HAP-1 (cell line): ENCODE results near the gene DPPA3.
"Not testable (repeated sequence)": the region's sequence is repeated elsewhere in the genome, so short reads cannot be mapped to it uniquely, and the experiment has no call there.

Source experiments
- DNase-seq, 2 experiments: peaks; one replicate each; pipeline ENCODE4 v3.0.0-alpha.2; 2016 to 2020; ENCODE audit warnings: low spot score in 2 of 2
- H3K27me3 ChIP-seq: fragments of 250-450 bp; sonication (Bioruptor Pico); 2 replicates; pipeline ENCODE4 v1.5.1; 2020; ENCODE audit warnings: low read depth, mild to moderate bottlenecking, moderate library complexity
- H3K36me3 ChIP-seq: fragments of 250-450 bp; sonication (Bioruptor Pico); replicated peaks from 2 replicates; pipeline ENCODE4 v1.5.1; 2020; ENCODE audit warnings: mild to moderate bottlenecking
- H3K4me1 ChIP-seq: fragments of 250-450 bp; sonication (Bioruptor Pico); 2 replicates; pipeline ENCODE4 v1.5.1; 2020; ENCODE audit warnings: mild to moderate bottlenecking
- H3K4me3 ChIP-seq: fragments of 250-450 bp; sonication (Bioruptor Pico); 2 replicates; pipeline ENCODE4 v1.5.1; 2020; ENCODE audit warnings: mild to moderate bottlenecking, moderate library complexity
- H3K9me3 ChIP-seq: fragments of 250-450 bp; sonication (Bioruptor Pico); 2 replicates; pipeline ENCODE4 v1.5.1; 2020; ENCODE audit warnings: mild to moderate bottlenecking, moderate library complexity
- in situ Hi-C: fragments of 300-500 bp; cut with MboI; formaldehyde crosslinking; loops from 3 replicates; pipeline ENCODE4 v1.14.3; 2020; ENCODE audit warnings: low sequenced_read_pairs, inconsistent platforms, mixed read lengths

The DPPA3 gene

DNA sequence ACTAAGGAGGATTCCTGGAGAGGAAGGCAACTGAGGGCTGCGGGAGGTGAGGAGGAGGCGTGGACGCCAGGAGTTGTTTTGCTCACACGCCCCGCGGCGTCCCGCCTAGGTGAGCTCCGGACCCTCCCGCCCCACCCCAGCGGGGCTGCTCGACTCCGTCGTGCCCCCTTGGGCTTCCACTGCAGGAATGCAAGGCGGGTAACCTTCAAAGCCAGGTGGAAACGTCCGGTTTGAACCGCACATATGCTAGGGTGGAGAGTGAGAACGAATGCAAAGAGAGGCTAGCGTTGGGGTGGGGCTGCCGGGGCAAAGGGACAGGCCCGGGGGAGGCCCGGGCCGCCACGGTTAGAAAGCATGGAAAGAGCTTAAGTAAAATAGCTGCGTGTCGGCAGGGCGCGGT lies 5.4 kb upstream of the DPPA3 start:
- in situ Hi-C loops: no loop called here
- Histone ChIP-seq H3K9me3 (no peaks in the 10 kb centered on the region), H3K4me1 (no peaks in the 10 kb centered on the region), H3K27me3 (no peaks in the 10 kb centered on the region), H3K36me3 (no peaks in the 10 kb centered on the region), H3K4me3 (no peak overlapping the region)
- no peak for DNase-seq

DNA sequence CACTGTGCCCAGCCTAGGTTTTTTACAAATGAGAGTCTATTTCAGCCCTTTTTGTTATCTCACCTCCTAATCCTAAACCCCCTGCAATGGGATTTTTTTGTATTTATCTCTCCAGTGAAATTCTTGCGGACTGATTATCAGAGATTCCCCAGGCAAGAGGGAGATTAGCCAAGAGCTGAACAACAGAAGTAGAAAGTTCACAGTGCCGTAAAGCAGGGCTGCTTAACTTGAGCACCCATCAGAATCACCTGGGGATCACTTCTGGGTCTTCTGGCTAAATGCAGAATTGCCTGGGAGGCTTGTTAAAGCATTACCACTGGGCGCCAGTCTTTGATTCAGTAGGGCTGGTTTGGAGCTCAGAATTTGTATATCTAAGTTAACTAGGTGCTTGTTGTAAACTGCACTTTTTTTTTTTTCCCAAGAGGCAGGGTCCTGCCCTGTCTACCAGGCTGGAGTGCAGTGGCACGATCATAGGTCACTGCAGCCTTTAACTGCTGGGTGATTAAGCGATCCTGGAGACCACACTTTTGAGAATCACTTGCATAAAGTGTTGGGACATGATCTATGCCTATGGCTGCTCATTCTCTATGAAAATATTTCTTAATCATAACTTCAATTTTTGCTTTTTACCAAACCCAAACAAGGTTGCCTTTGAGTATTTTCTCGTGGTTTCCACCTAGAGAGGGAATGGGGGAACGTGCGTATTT lies 1.1 kb upstream of the DPPA3 start:
- H3K36me3 ChIP-seq: no peaks in the 10 kb centered on the region
- in situ Hi-C loops: no loop called here
- no peaks in the 10 kb centered on the region for H3K4me1 ChIP-seq
- no peaks in the 10 kb centered on the region for H3K9me3 ChIP-seq
- no peak for DNase-seq
- H3K4me3 ChIP-seq: no peak overlapping the region
- no peaks in the 10 kb centered on the region for H3K27me3 ChIP-seq

DNA sequence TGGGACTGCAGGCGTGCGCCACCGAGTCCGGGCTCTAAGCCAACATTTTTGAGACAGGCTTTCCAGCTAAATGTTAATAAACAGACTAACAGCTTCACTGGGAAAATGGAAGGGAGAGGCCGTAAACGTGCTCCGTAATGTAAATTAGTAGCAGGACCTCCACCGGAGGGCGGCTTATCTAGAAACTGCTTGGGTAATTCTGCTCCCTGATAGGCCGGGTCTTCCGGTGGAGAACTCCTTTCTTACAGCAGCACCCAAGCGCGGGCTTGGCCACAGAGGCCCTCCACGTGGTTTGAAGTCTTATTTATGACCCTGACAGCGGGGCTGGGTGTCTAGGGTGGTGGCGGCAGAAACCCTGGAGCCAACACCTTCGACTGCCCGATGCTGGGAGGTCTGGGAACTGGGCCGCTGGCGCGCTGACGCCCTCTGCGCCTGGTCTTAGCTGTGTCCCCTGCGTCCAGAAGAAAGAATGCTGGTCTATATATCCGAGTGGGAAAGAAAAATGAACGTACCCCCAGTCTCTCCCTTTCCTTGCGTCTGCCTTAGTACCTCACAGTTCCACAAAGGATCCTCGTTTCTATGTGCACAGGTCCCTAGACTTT lies 1.7 kb downstream of the DPPA3 start:
- H3K27me3 ChIP-seq: no peaks in the 10 kb centered on the region
- no peaks in the 10 kb centered on the region for H3K4me1 ChIP-seq
- in situ Hi-C loops: no loop called here
- H3K36me3 ChIP-seq: no peaks in the 10 kb centered on the region
- no peak overlapping the region for H3K4me3 ChIP-seq
- no peaks in the 10 kb centered on the region for H3K9me3 ChIP-seq
- no peak for DNase-seq

DNA sequence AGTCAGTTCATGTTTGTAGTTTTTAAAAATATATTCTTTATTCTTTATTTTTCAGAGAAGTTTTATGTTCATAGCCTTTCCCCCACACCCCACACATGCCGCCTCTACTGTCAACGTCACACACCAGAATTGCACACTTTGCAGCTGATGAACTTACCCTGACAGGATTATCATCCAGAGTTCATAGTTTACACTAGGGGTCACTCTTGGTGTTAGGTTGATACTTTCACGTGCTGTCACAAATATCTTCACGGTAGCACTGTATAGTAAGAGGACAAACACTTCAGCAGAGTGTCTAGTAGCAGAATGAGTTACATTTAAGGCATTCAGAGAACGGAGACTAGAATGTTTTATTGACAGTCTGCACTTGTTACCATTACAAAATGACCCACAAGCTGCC lies 5.1 kb downstream of the DPPA3 start:
- in situ Hi-C loops: no loop called here
- Histone ChIP-seq H3K36me3 (no peaks in the 10 kb centered on the region), H3K9me3 (no peaks in the 10 kb centered on the region), H3K4me1 (no peaks in the 10 kb centered on the region), H3K4me3 (no peak overlapping the region), H3K27me3 (peaks cover 3% of the 10 kb centered on the region; the same call in 1 of the 2 replicates)
- peak in 1 of 2 experiments; percentile 31 for DNase-seq

DNA sequence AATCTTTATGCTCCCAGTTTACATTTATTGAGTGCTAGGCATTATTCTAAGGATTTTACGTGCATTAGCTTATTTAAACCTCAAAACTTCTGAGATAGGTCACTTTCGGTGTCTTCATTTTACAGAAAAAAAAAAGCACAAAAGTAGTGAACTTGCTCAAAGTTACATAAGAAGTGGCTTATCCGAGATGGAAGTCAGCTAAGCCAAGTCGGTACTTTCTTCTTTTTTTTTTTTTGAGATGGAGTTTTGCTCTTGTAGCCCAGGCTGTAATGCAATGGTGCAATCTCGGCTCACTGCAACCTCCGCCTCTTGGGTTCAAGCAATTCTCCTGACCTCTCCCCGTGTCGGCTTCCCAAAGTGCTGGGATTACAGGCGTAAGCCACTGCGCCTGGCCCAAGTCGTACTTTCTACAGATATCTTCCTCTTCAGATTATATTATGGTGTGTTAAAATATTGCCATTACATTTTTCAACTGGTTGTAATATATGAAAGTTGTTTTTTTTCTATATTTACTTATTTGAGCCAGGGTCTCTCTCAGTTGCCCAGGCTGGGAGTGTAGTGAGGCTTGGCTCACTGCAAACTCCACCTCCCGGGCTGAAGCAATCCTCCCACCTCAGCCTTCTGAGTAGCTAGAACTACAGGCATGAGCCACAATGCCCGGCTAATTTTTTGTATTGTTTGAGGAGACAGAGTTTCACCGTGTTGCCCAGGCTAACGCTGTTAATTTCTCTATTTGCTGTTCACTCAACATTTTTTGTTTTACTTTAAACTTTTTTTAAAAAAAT lies 8.9 kb downstream of the DPPA3 start:
- in situ Hi-C loops: no loop called here
- no peaks in the 10 kb centered on the region for H3K4me1 ChIP-seq
- DNase-seq: no peak
- no peak overlapping the region for H3K4me3 ChIP-seq
- H3K9me3 ChIP-seq: no peaks in the 10 kb centered on the region
- H3K36me3 ChIP-seq: no peaks in the 10 kb centered on the region
- peaks cover 3% of the 10 kb centered on the region; the same call in 1 of the 2 replicates for H3K27me3 ChIP-seq

DNA sequence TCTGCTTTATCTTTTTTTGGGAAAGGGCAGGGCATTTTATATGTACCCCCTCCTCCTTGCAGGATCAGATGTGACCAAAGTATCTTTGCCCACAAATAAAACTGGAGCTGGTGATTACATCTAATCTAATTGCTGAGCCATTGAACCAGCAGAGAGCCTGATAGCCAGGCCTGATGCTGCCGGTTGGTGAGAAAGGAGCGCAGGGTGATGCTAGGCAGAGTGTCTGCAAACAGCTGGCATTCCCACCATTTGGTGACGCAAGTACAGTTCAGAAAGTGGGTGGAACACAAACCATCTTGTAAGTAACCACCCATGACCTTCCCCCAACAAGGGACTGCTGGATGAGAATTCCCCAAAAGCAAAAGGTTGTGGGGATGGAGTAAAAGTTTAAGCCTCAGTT lies 12.7 kb downstream of the DPPA3 start:
- in situ Hi-C loops: no loop called here
- no peaks in the 10 kb centered on the region for H3K9me3 ChIP-seq

DNA sequence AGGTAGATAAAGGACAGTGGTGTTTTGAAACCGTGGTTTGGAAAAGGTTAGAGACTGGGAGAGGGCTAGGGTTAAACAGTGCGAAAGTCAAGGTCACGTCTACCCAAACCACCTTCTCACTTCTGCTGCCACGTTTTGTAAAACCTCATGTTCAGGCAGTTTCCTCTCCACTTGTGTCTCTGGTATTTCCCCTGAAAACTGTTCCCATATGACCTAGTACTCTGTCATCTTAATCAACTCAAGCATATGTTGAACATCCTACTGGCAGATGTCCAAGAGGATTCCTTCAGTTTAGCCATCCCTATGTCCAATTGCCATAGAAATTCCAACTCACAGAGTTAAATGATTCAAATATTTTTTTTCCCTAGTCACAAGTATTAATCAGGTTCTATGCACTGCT lies 18.5 kb downstream of the DPPA3 start:
- Histone ChIP-seq H3K27me3 (no peaks in the 10 kb centered on the region), H3K4me3 (no peak overlapping the region), H3K4me1 (no peaks in the 10 kb centered on the region), H3K9me3 (no peaks in the 10 kb centered on the region), H3K36me3 (no peaks in the 10 kb centered on the region)
- in situ Hi-C loops: no loop called here
- no peak for DNase-seq

More for the DNA sequence above, 12.7 kb downstream of the DPPA3 start:
- Histone ChIP-seq H3K36me3 (no peaks in the 10 kb centered on the region), H3K4me1 (no peaks in the 10 kb centered on the region), H3K4me3 (no peak overlapping the region), H3K27me3 (peaks cover 3% of the 10 kb centered on the region; the same call in 1 of the 2 replicates)
- no peak for DNase-seq

DNA sequence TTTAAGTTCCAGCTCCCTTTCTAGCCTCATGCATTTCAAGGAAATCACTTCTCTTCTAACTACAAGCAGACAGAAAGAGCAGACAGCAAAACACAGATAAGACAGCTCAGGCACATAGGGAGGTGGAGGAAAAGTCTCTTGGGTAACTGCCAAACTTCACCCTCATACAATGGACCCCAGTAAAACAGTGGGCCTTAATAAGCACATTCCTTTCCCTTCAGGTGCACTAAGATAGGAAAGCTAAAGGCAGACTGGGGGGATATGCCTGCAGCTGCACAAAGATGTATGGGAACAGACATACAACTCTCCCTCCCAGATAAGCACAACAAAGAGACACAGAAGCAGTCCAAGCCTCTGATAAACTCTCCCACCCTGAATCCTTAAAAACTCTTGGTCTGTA lies 19.8 kb downstream of the DPPA3 start:
- H3K4me1 ChIP-seq, H3K9me3 ChIP-seq, H3K27me3 ChIP-seq, H3K36me3 ChIP-seq, DNase-seq, in situ Hi-C loops, H3K4me3 ChIP-seq: not testable (repeated sequence)

DNA sequence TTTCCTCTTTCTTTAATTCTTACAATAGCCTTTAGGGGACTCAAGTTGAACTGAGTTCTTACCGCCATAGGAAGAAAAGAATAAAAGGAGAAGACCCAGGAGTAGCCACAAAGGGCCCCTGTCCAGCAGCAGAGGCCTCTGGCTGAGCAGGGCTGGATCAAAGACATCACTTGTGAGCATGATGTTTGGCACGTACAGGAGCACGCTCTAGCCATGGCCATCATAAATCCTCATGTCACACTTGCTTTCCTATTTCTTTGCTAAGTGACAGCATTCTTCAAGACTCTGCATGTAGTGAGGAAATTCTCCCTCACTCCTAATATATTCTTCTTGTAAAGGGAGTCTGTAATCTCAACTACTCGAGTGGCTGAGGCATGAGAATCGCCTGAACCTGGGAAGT lies 20.3 kb downstream of the DPPA3 start:
- in situ Hi-C loops: no loop called here
- H3K27me3 ChIP-seq: no peaks in the 10 kb centered on the region
- no peak overlapping the region for H3K4me3 ChIP-seq
- no peaks in the 10 kb centered on the region for H3K4me1 ChIP-seq
- no peak for DNase-seq
- H3K36me3 ChIP-seq: no peaks in the 10 kb centered on the region
- no peaks in the 10 kb centered on the region for H3K9me3 ChIP-seq

DNA sequence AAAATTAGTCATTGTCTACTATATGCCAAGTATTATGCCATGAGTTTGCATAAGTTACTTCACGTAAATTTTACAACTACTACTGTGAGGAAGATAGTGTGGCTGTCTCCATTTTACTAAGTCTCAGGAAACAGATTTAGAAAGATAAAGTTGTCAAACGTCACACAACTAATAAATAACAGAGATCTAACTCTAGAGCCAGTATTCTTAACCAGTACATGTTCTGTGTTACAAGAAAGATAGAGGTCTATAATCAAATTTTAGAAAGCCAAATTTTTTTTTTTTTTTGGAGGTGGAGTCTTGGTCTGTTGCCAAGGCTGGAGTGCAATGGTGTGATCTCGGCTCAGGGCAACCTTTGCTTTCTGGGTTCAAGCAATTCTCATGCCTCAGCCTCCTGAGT lies 21.8 kb downstream of the DPPA3 start:
- H3K4me3 ChIP-seq: no peak overlapping the region
- H3K9me3 ChIP-seq: no peaks in the 10 kb centered on the region
- DNase-seq: no peak
- no peaks in the 10 kb centered on the region for H3K27me3 ChIP-seq
- H3K36me3 ChIP-seq: no peaks in the 10 kb centered on the region
- in situ Hi-C loops: no loop called here
- H3K4me1 ChIP-seq: no peaks in the 10 kb centered on the region

DNA sequence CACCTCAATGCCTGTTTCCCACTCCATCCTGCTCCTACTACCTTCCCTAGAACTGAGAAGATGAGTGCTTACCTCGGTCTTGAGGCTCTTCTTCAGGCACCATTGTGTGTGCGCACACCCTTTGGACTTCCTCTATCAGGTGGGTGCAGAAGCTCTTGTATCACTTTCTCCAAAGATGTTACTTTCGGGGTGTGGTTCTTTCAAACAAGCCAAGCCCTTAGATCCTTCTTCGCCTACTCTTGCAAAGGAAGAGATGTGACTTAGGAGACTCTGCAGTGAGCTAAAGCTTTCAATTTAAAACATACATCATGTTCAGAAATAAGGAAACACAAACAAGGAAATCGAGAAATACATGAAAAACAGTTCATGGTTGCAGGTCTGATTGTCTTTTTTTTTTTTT lies 36.0 kb downstream of the DPPA3 start, which contains the start of gene CLEC4C:
CLEC4C (minus strand) TSS at position 130 of the 400 bp plus-strand sequence; CDS start at position 103, 27 bp downstream.
- no peaks in the 10 kb centered on the region for H3K36me3 ChIP-seq
- H3K9me3 ChIP-seq: no peaks in the 10 kb centered on the region
- in situ Hi-C loops: no loop called here
- no peaks in the 10 kb centered on the region for H3K27me3 ChIP-seq
- no peak within 1 kb of the TSS for H3K4me3 ChIP-seq
- DNase-seq: no peak
- H3K4me1 ChIP-seq: peaks cover 6% of the 10 kb centered on the region

DNA sequence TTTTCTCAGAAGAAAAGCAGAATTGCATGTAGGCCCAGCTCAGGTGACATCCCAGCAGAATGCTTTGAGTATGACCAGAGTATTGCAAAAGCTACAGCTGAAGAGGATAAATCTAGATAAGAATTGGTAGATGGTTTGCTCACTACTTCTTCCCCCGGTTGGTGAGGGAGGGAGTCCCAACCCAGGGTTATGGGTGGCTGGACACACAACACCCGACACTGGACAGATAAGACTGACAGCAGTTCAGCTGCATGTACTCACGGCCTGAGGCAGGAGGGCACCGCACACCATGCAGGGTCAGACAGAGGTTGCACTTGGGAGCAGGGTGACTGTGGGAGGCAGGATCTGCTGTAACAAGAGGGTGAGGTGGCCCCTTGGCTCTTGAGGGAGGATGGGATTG lies 37.6 kb downstream of the DPPA3 start:
- Histone ChIP-seq H3K27me3 (no peaks in the 10 kb centered on the region), H3K9me3 (no peaks in the 10 kb centered on the region), H3K4me1 (peaks cover 6% of the 10 kb centered on the region), H3K36me3 (no peaks in the 10 kb centered on the region), H3K4me3 (no peak overlapping the region)
- DNase-seq: no peak
- in situ Hi-C loops: no loop called here

DNA sequence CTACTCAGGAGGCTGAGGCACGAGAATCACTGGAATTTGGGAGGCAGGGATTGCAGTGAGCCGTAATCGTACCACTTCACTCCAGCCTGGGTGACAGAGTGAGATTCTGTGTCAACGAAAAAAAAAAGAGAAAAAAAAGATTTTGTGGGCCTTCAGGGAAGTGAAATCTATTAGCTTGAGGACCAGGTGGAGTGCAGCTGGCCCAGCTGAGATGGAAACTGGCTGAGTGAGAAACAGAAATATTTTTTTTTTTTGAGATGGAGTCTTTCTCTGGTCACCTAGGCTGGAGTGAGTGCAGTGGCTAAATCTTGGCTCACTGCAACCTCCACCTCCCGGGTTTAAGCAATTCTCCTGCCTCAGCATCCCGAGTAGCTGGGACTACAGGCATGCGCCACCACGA lies 38.2 kb downstream of the DPPA3 start:
- H3K27me3 ChIP-seq: no peaks in the 10 kb centered on the region
- DNase-seq: no peak
- in situ Hi-C loops: no loop called here
- no peaks in the 10 kb centered on the region for H3K9me3 ChIP-seq
- peaks cover 6% of the 10 kb centered on the region for H3K4me1 ChIP-seq
- no peaks in the 10 kb centered on the region for H3K36me3 ChIP-seq
- H3K4me3 ChIP-seq: no peak overlapping the region

DNA sequence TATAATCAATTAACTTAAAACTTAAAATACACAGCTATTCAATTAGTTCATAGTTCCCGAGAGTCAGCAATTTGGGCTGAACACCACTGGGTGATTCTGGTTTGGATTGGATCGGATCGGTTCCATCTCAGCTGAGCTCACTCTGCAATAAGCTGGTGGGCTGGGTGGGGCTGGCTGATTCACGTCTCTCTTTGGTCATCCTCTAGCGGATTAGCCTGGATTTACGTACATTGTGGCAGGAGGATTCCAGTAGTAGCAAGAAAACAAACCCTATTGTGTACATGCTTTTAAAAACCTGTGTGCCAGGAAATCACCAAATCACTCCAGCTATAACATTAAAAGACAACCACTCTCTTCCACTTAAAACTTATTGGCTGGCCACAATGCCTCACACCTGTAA lies 39.1 kb downstream of the DPPA3 start:
- no peak overlapping the region for H3K4me3 ChIP-seq
- H3K27me3 ChIP-seq: no peaks in the 10 kb centered on the region
- H3K9me3 ChIP-seq: no peaks in the 10 kb centered on the region
- in situ Hi-C loops: no loop called here
- H3K4me1 ChIP-seq: peaks cover 6% of the 10 kb centered on the region
- DNase-seq: peak; percentile 67 to 74
- no peaks in the 10 kb centered on the region for H3K36me3 ChIP-seq
